Measurements from ENCODE around the gene SOX6.
"Not testable (repeated sequence)": the region's sequence is repeated elsewhere in the genome, so short reads cannot be mapped to it uniquely, and the experiment has no call there.

The SOX6 gene

GRCh38 chr11:16043617-16044016 is 312.7 kb downstream of the SOX6 start:
- Histone ChIP-seq H3K27ac (ENCODE audit: low read length) (no peak overlapping the region), H3K27me3 (ENCODE audit: insufficient read depth, low read length) (no peaks in the 10 kb centered on the region), H3K9ac (ENCODE audit: low read depth, low read length) (no peak overlapping the region), H3K4me1 (ENCODE audit: insufficient read depth, low read length) (peaks cover 14% of the 10 kb centered on the region; the same call in 1 of the 2 replicates), H3K36me3 (ENCODE audit: insufficient read depth, low read depth, low read length) (no peaks in the 10 kb centered on the region), H3K9me3 (ENCODE audit: insufficient read depth, low read depth, low read length) (no peaks in the 10 kb centered on the region), H3K4me3 (ENCODE audit: low read length) (no peak overlapping the region)

DNA sequence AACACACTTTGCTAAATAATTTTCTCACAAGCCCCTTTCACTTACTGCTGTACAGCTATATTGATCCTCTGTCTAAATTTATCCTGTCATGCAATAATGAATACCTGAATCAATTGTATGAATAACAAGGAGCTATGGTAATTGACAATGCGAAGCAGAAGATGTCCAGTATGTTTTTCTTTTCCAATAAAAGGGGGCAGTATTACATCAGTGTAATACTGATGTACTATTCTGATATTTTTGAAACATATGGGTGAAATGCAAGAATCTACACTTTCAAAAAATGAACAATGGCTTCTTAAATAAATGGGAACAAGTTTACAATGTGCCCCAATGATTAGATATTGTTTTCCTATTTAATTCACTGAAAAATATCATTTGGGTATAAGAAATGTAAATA is 315.1 kb downstream of the SOX6 start:
- Histone ChIP-seq H3K4me1 (ENCODE audit: insufficient read depth, low read length) (no peaks in the 10 kb centered on the region), H3K9me3 (ENCODE audit: insufficient read depth, low read depth, low read length) (no peaks in the 10 kb centered on the region), H3K36me3 (ENCODE audit: insufficient read depth, low read depth, low read length) (no peaks in the 10 kb centered on the region), H3K9ac (ENCODE audit: low read depth, low read length) (no peak overlapping the region), H3K4me3 (ENCODE audit: low read length) (no peak overlapping the region), H3K27me3 (ENCODE audit: insufficient read depth, low read length) (no peaks in the 10 kb centered on the region), H3K27ac (ENCODE audit: low read length) (no peak overlapping the region)

- Histone ChIP-seq H3K9me3 (ENCODE audit: insufficient read depth, low read depth, low read length) (no peaks in the 10 kb centered on the region), H3K9ac (ENCODE audit: low read depth, low read length) (no peak overlapping the region), H3K4me1 (ENCODE audit: insufficient read depth, low read length) (no peaks in the 10 kb centered on the region), H3K27ac (ENCODE audit: low read length) (no peak overlapping the region), H3K4me3 (ENCODE audit: low read length) (no peak overlapping the region), H3K27me3 (ENCODE audit: insufficient read depth, low read length) (no peaks in the 10 kb centered on the region), H3K36me3 (ENCODE audit: insufficient read depth, low read depth, low read length) (no peaks in the 10 kb centered on the region)
Observed at GRCh38 chr11:16040151-16040550, 316.2 kb downstream of the SOX6 start.

GRCh38 chr11:16037179-16037578 is 319.2 kb downstream of the SOX6 start:
- Histone ChIP-seq H3K9me3 (ENCODE audit: insufficient read depth, low read depth, low read length) (no peaks in the 10 kb centered on the region), H3K27me3 (ENCODE audit: insufficient read depth, low read length) (no peaks in the 10 kb centered on the region), H3K27ac (ENCODE audit: low read length) (no peak overlapping the region), H3K4me3 (ENCODE audit: low read length) (no peak overlapping the region), H3K4me1 (ENCODE audit: insufficient read depth, low read length) (no peaks in the 10 kb centered on the region), H3K36me3 (ENCODE audit: insufficient read depth, low read depth, low read length) (no peaks in the 10 kb centered on the region), H3K9ac (ENCODE audit: low read depth, low read length) (no peak overlapping the region)

DNA sequence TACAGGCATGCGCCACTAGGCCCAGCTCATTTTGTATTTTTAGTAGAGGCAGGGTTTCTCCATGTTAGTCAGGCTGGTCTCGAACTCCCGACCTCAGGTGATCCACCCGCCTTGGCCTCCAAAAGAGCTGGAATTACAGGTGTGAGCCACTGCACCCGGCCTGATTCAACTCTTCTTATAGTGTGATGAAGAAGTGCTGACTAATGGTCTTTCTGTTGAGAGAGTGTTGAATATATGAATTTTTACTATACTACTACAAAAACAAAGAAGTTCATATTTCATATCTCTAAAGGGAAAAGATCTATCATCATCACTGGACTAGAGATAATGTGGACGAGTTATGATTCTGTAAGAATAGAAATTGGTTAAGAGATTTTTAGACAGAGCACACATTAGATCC is 320.1 kb downstream of the SOX6 start:
- H3K9me3 ChIP-seq (ENCODE audit: insufficient read depth, low read depth, low read length) = no peaks in the 10 kb centered on the region
- no peaks in the 10 kb centered on the region for H3K4me1 ChIP-seq (ENCODE audit: insufficient read depth, low read length)
- no peaks in the 10 kb centered on the region for H3K27me3 ChIP-seq (ENCODE audit: insufficient read depth, low read length)
- H3K36me3 ChIP-seq (ENCODE audit: insufficient read depth, low read depth, low read length) = no peaks in the 10 kb centered on the region
- no peak overlapping the region for H3K9ac ChIP-seq (ENCODE audit: low read depth, low read length)
- no peak overlapping the region for H3K27ac ChIP-seq (ENCODE audit: low read length)
- H3K4me3 ChIP-seq (ENCODE audit: low read length) = no peak overlapping the region

DNA sequence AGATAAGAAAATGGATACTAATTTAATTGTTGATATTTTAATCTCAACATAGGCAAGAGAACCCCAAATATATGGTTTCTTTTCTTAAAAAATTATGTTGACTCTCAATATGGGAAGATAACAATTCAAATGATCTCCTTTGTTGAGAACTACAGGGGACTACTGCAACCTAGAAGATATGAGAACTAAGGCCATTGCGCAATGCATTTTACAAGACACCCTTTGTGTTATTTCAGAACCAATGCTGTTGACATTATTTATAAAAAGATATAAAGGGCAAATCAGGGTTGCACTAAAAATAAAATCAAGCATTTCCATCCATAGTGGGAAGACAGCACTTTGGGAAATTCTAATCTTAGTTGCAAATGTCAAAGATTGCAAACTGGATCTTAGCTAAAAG is 322.3 kb downstream of the SOX6 start:
- Histone ChIP-seq H3K36me3 (ENCODE audit: insufficient read depth, low read depth, low read length) (no peaks in the 10 kb centered on the region), H3K27me3 (ENCODE audit: insufficient read depth, low read length) (no peaks in the 10 kb centered on the region)

DNA sequence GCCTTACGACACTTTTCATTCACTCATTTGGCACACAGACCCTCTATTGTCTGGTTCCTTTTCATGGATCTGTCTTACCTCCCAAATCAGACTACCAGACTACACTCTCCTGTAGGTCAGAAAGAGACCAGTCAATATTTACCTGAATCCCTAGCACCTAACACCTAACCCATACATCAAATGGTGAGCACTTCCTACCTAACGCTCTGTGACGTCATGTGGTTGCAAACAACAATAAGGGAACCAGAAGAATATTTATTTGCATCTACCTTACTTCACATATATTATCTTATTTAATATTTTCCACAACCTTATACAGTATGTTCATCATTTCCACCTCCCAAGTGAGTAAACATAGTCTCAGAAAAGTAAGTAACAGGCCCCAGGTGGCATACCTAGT is 323.4 kb downstream of the SOX6 start:
- Histone ChIP-seq H3K27me3 (ENCODE audit: insufficient read depth, low read length) (no peaks in the 10 kb centered on the region), H3K4me1 (ENCODE audit: insufficient read depth, low read length) (no peaks in the 10 kb centered on the region), H3K9me3 (ENCODE audit: insufficient read depth, low read depth, low read length) (no peaks in the 10 kb centered on the region), H3K4me3 (ENCODE audit: low read length) (no peak overlapping the region), H3K9ac (ENCODE audit: low read depth, low read length) (no peak overlapping the region), H3K27ac (ENCODE audit: low read length) (no peak overlapping the region), H3K36me3 (ENCODE audit: insufficient read depth, low read depth, low read length) (no peaks in the 10 kb centered on the region)

More for the DNA sequence above, 322.3 kb downstream of the SOX6 start:
- H3K9ac ChIP-seq (ENCODE audit: low read depth, low read length) = no peak overlapping the region
- H3K4me1 ChIP-seq (ENCODE audit: insufficient read depth, low read length) = no peaks in the 10 kb centered on the region
- H3K27ac ChIP-seq (ENCODE audit: low read length) = no peak overlapping the region
- no peak overlapping the region for H3K4me3 ChIP-seq (ENCODE audit: low read length)
- H3K9me3 ChIP-seq (ENCODE audit: insufficient read depth, low read depth, low read length) = no peaks in the 10 kb centered on the region

DNA sequence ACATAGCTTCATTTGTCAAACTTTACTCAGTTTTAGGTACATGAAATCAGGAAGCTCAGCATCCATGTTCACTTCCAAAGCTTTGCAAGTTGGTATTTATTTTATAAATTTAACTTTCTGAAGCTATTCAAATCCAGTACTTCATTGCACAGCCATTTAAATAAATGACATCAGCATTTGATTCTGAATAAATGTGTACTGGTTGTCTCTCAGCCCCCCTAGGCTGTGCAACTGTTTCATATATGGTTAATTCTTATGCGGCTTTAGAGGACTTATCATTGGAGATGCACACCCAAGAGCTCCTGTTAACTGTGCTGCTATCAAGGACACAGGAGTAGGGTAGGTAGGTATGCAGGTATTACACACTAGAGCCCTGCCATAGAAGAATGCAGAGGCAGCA is 325.1 kb downstream of the SOX6 start:
- no peak overlapping the region for H3K27ac ChIP-seq (ENCODE audit: low read length)
- no peaks in the 10 kb centered on the region for H3K36me3 ChIP-seq (ENCODE audit: insufficient read depth, low read depth, low read length)
- H3K4me3 ChIP-seq (ENCODE audit: low read length) = no peak overlapping the region
- no peak overlapping the region for H3K9ac ChIP-seq (ENCODE audit: low read depth, low read length)
- H3K27me3 ChIP-seq (ENCODE audit: insufficient read depth, low read length) = no peaks in the 10 kb centered on the region
- H3K9me3 ChIP-seq (ENCODE audit: insufficient read depth, low read depth, low read length) = no peaks in the 10 kb centered on the region
- no peaks in the 10 kb centered on the region; the same call in 1 of the 2 replicates for H3K4me1 ChIP-seq (ENCODE audit: insufficient read depth, low read length)

GRCh38 chr11:16030664-16031063 is 325.7 kb downstream of the SOX6 start:
- Histone ChIP-seq H3K4me3 (ENCODE audit: low read length) (no peak overlapping the region), H3K36me3 (ENCODE audit: insufficient read depth, low read depth, low read length) (no peaks in the 10 kb centered on the region), H3K27me3 (ENCODE audit: insufficient read depth, low read length) (no peaks in the 10 kb centered on the region), H3K27ac (ENCODE audit: low read length) (no peak overlapping the region), H3K4me1 (ENCODE audit: insufficient read depth, low read length) (no peaks in the 10 kb centered on the region; the same call in 1 of the 2 replicates), H3K9me3 (ENCODE audit: insufficient read depth, low read depth, low read length) (no peaks in the 10 kb centered on the region), H3K9ac (ENCODE audit: low read depth, low read length) (no peak overlapping the region)

GRCh38 chr11:16029151-16029550 is 327.2 kb downstream of the SOX6 start:
- not testable (repeated sequence) for H3K27ac ChIP-seq (ENCODE audit: low read length); H3K4me1 ChIP-seq (ENCODE audit: insufficient read depth, low read length); H3K27me3 ChIP-seq (ENCODE audit: insufficient read depth, low read length); H3K9me3 ChIP-seq (ENCODE audit: insufficient read depth, low read depth, low read length); H3K36me3 ChIP-seq (ENCODE audit: insufficient read depth, low read depth, low read length); H3K9ac ChIP-seq (ENCODE audit: low read depth, low read length); H3K4me3 ChIP-seq (ENCODE audit: low read length)

- Histone ChIP-seq H3K9ac (ENCODE audit: low read depth, low read length) (no peak overlapping the region), H3K4me1 (ENCODE audit: insufficient read depth, low read length) (no peaks in the 10 kb centered on the region; the same call in 1 of the 2 replicates), H3K27me3 (ENCODE audit: insufficient read depth, low read length) (no peaks in the 10 kb centered on the region), H3K9me3 (ENCODE audit: insufficient read depth, low read depth, low read length) (no peaks in the 10 kb centered on the region), H3K4me3 (ENCODE audit: low read length) (no peak overlapping the region), H3K27ac (ENCODE audit: low read length) (no peak overlapping the region), H3K36me3 (ENCODE audit: insufficient read depth, low read depth, low read length) (no peaks in the 10 kb centered on the region)
Observed at GRCh38 chr11:16028419-16028818, 327.9 kb downstream of the SOX6 start.

DNA sequence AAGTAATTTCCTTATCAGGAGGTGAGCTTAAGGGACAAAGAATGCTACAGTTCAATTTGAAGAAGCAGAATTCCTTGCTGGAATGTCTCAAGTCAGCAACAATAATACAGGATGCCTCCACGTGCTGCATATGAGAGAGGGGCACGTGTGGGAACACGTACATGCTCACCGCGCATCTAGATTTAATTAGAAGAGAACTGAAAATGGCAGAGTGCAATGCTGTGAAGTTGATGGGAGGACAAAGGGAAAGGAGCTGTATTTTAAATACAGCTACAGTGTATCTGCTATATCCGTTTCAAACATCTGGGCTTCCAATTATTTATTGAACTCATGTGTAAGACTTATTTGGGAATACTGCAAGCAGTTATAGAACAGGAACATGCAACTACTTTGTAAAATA is 328.7 kb downstream of the SOX6 start:
- H3K4me1 ChIP-seq (ENCODE audit: insufficient read depth, low read length) = no peaks in the 10 kb centered on the region; the same call in 1 of the 2 replicates
- H3K36me3 ChIP-seq (ENCODE audit: insufficient read depth, low read depth, low read length) = no peaks in the 10 kb centered on the region
- no peak overlapping the region for H3K9ac ChIP-seq (ENCODE audit: low read depth, low read length)

DNA sequence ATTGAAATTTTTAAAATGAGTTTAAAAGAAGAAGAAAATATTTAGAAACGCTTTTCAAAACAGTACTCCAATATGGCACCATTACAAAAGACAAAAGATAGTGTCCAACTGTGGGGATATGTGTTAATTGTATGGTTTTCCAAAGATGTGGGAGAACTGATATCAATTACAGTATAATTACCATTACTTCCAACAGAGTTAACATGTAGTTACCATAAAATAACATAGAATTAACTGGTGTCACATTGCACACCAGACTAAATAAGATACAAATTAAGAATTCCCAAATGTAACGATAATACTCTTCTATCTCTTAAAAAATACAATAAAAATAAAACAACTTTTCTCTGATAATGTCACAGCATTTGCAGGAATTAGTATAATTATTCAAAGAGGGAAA is 329.5 kb downstream of the SOX6 start:
- no peak overlapping the region for H3K27ac ChIP-seq (ENCODE audit: low read length)
- H3K9ac ChIP-seq (ENCODE audit: low read depth, low read length) = no peak overlapping the region
- no peaks in the 10 kb centered on the region for H3K36me3 ChIP-seq (ENCODE audit: insufficient read depth, low read depth, low read length)
- H3K27me3 ChIP-seq (ENCODE audit: insufficient read depth, low read length) = no peaks in the 10 kb centered on the region
- no peak overlapping the region for H3K4me3 ChIP-seq (ENCODE audit: low read length)
- H3K4me1 ChIP-seq (ENCODE audit: insufficient read depth, low read length) = no peaks in the 10 kb centered on the region; the same call in 1 of the 2 replicates
- H3K9me3 ChIP-seq (ENCODE audit: insufficient read depth, low read depth, low read length) = no peaks in the 10 kb centered on the region

More for the DNA sequence above, 328.7 kb downstream of the SOX6 start:
- no peak overlapping the region for H3K27ac ChIP-seq (ENCODE audit: low read length)
- no peak overlapping the region for H3K4me3 ChIP-seq (ENCODE audit: low read length)
- no peaks in the 10 kb centered on the region for H3K9me3 ChIP-seq (ENCODE audit: insufficient read depth, low read depth, low read length)
- no peaks in the 10 kb centered on the region for H3K27me3 ChIP-seq (ENCODE audit: insufficient read depth, low read length)

Data from iPS-20b (cell line).